Endothelial cell of umbilical vein (primary cell): ENCODE measurements around the gene PTPRD.

ENCODE experiments used
- CTCF ChIP-seq, 2 donors: IDR thresholded peaks; 1 replicate in 1 of 2; 2 replicates in 1 of 2; pipeline ENCODE4 v1.5.1; 2011; ENCODE audit warnings: low read length in 2 of 2, mild to moderate bottlenecking in 2 of 2, moderate library complexity in 2 of 2, control low read depth in 1 of 2, inconsistent platforms in 1 of 2, low read depth in 1 of 2; ENCODE audit not compliant: insufficient read depth in 1 of 2; ENCODE audit errors: extremely low read depth in 1 of 2
- EZH2 ChIP-seq: IDR thresholded peaks from 2 replicates; pipeline ENCODE4 v1.6.1; 2012; ENCODE audit warnings: borderline replicate concordance, low read depth, mild to moderate bottlenecking, moderate library complexity, low read length, inconsistent platforms; ENCODE audit not compliant: severe bottlenecking
- POLR2AphosphoS5 ChIP-seq: IDR thresholded peaks from 2 replicates; pipeline ENCODE4 v1.6.1; 2012; ENCODE audit warnings: low read depth, mild to moderate bottlenecking, control low read depth, low read length, moderate library complexity; ENCODE audit not compliant: insufficient read depth

- TF ChIP-seq CTCF (IDR thresholded peaks at IDR 0.05; ENCODE audit: extremely low read depth in 1 of 2, insufficient read depth in 1 of 2, low read depth in 1 of 2, low read length in 2 of 2) (no peak), EZH2 (no peak), POLR2AphosphoS5 (no peak)
These were observed 692.3 kb downstream of the PTPRD start for GRCh38 chr9:9920425-9921060.
